ENCODE results near the gene MPV17L2.

MPV17L2 gene

GRCh38 chr19:18219911-18220631 lies 27.1 kb downstream of the MPV17L2 start:
- DNase-seq = no peak

GRCh38 chr19:18220632-18221275 lies 27.7 kb downstream of the MPV17L2 start:
- DNase-seq = no peak

GRCh38 chr19:18221815-18222725 lies 29.1 kb downstream of the MPV17L2 start:
- DNase-seq = no peak

GRCh38 chr19:18223860-18224524 lies 31.0 kb downstream of the MPV17L2 start:
- DNase-seq = peak; percentile 53

GRCh38 chr19:18224525-18225354 lies 31.7 kb downstream of the MPV17L2 start:
- peak; percentile 85 for DNase-seq

- no peak for DNase-seq
Observed at GRCh38 chr19:18225355-18225701, 32.3 kb downstream of the MPV17L2 start.

- DNase-seq = no peak
Observed at GRCh38 chr19:18225702-18226468, 32.9 kb downstream of the MPV17L2 start, which contains the start of gene PDE4C. Gene PDE4C, minus strand, starts transcription at chr19:18226438. Its CDS starts 23 bp downstream, at chr19:18226415.

- DNase-seq = no peak
Observed at GRCh38 chr19:18226956-18227780, 34.1 kb downstream of the MPV17L2 start.

GRCh38 chr19:18227781-18228271 lies 34.8 kb downstream of the MPV17L2 start:
- DNase-seq = no peak

GRCh38 chr19:18229474-18229873 lies 36.5 kb downstream of the MPV17L2 start:
- no peak for DNase-seq

- DNase-seq = no peak
Observed at GRCh38 chr19:18229915-18230314, 36.9 kb downstream of the MPV17L2 start.

- DNase-seq = no peak
Observed at GRCh38 chr19:18230941-18231734, 38.1 kb downstream of the MPV17L2 start.

- DNase-seq = no peak
Observed at GRCh38 chr19:18231775-18232174, 38.8 kb downstream of the MPV17L2 start.

- DNase-seq = no peak
Observed at GRCh38 chr19:18232540-18233223, 39.7 kb downstream of the MPV17L2 start.

- no peak for DNase-seq
Observed at GRCh38 chr19:18233224-18233825, 40.3 kb downstream of the MPV17L2 start.

GRCh38 chr19:18234194-18234593 lies 41.2 kb downstream of the MPV17L2 start:
- DNase-seq = no peak

- no peak for DNase-seq
Observed at GRCh38 chr19:18239303-18239702, 46.3 kb downstream of the MPV17L2 start.

GRCh38 chr19:18245297-18245696 lies 52.3 kb downstream of the MPV17L2 start:
- DNase-seq = no peak
